Measurements from ENCODE around the gene DEPP1. TPM values are rescaled to one million over a fixed set of nuclear protein-coding genes. Genes with fewer than 3 reads are reported as not detected.
A peak's percentile ranks its signal among the peaks of the same experiment; 100 is the strongest.

The DEPP1 gene
- total RNA-seq, 4 donors from 2014 or later: 47.3 to 144 (median 72.7) TPM

- TF ChIP-seq CTCF (IDR thresholded peaks at IDR 0.05) (no peak), POLR2A (IDR thresholded peaks at IDR 0.05) (no peak)
- DNase-seq (ENCODE audit: low spot score in 2 of 2): no peak
- no peak overlapping the region for H3K4me3 ChIP-seq (ENCODE audit: low read depth, poor library complexity, severe bottlenecking)
- intact Hi-C loops (cut with DNase I; ENCODE audit: low total_unique reads): no loop called here
- WGBS, 2 donors: 89 to 93% methylated on average over 3 of the region's 3 CpGs
These were observed 27.8 kb upstream of the DEPP1 start for GRCh38 chr10:45006276-45007030.

GRCh38 chr10:45005284-45005683 is 26.7 kb upstream of the DEPP1 start:
- no peak for DNase-seq (ENCODE audit: low spot score in 2 of 2)
- 90 to 96% methylated on average over 1 of the region's 1 CpG for WGBS, 2 donors
- TF ChIP-seq POLR2A (IDR thresholded peaks at IDR 0.05): no peak
- TF ChIP-seq CTCF (IDR thresholded peaks at IDR 0.05): no peak
- H3K4me3 ChIP-seq (ENCODE audit: low read depth, poor library complexity, severe bottlenecking): no peak overlapping the region
- intact Hi-C loops (cut with DNase I; ENCODE audit: low total_unique reads): no loop called here

- TF ChIP-seq POLR2A (IDR thresholded peaks at IDR 0.05) (no peak), CTCF (IDR thresholded peaks at IDR 0.05) (no peak)
- intact Hi-C loops (cut with DNase I; ENCODE audit: low total_unique reads): no loop called here
- no peak for DNase-seq (ENCODE audit: low spot score in 2 of 2)
- no peak overlapping the region for H3K4me3 ChIP-seq (ENCODE audit: low read depth, poor library complexity, severe bottlenecking)
- WGBS, 2 donors: 78 to 89% methylated on average over 3 of the region's 3 CpGs
These were observed 26.1 kb upstream of the DEPP1 start for GRCh38 chr10:45004661-45005060.

- TF ChIP-seq CTCF (IDR thresholded peaks at IDR 0.05) (no peak), POLR2A (IDR thresholded peaks at IDR 0.05) (no peak)
- H3K4me3 ChIP-seq (ENCODE audit: low read depth, poor library complexity, severe bottlenecking): no peak overlapping the region
- intact Hi-C loops (cut with DNase I; ENCODE audit: low total_unique reads): no loop called here
- WGBS, 2 donors: 93 to 95% methylated on average over 10 of the region's 10 CpGs
- no peak for DNase-seq (ENCODE audit: low spot score in 2 of 2)
These were observed 24.9 kb upstream of the DEPP1 start for GRCh38 chr10:45003432-45004000.

- TF ChIP-seq POLR2A (IDR thresholded peaks at IDR 0.05) (no peak), CTCF (IDR thresholded peaks at IDR 0.05) (no peak)
- intact Hi-C loops (cut with DNase I; ENCODE audit: low total_unique reads): no loop called here
- peak overlapping the region; percentile 53 for H3K4me3 ChIP-seq (ENCODE audit: low read depth, poor library complexity, severe bottlenecking)
- DNase-seq (ENCODE audit: low spot score in 2 of 2): peak in 1 of 2 donors; percentile 90
- 11% methylated on average over 13 of the region's 13 CpGs for WGBS, 2 donors
These were observed 23.0 kb upstream of the DEPP1 start for GRCh38 chr10:45001381-45002148.

All from lower leg skin (tissue), 4 donors.